ENCODE data around the gene TRMO.

GRCh38 chr9:97934321-97935115 is 12.2 kb upstream of the TRMO start:
- TF ChIP-seq MED1 (CRISPR knock-in tag; IDR thresholded peaks at IDR 0.05; ENCODE audit: borderline replicate concordance) (no peak), BMI1 (IDR thresholded peaks at IDR 0.05; ENCODE audit: low read length) (no peak), ZNF121 (CRISPR knock-in tag; conservative IDR thresholded peaks at IDR 0.05) (no peak), MXI1 (IDR thresholded peaks at IDR 0.05; ENCODE audit: low read depth, low read length) (no peak), RREB1 (CRISPR knock-in tag; IDR thresholded peaks at IDR 0.05) (no peak), ASH1L (IDR thresholded peaks at IDR 0.05; ENCODE audit: borderline replicate concordance, low read depth, partially characterized antibody) (no peak), EZH2 (IDR thresholded peaks at IDR 0.05; ENCODE audit: borderline replicate concordance, low read depth, low read length) (no peak), HNRNPH1 (optimal IDR thresholded peaks at IDR 0.05; ENCODE audit: low read depth, low read length) (no peak), MAZ (CRISPR knock-in tag; conservative IDR thresholded peaks at IDR 0.05 in 1 of 2, IDR thresholded peaks at IDR 0.05 in 1 of 2) (no peak; a peak in 1 of 4 replicates), CBX2 (IDR thresholded peaks at IDR 0.05; ENCODE audit: insufficient read depth, low read length, poor library complexity, severe bottlenecking) (no peak)
- TF ChIP-seq, protein P1, sequence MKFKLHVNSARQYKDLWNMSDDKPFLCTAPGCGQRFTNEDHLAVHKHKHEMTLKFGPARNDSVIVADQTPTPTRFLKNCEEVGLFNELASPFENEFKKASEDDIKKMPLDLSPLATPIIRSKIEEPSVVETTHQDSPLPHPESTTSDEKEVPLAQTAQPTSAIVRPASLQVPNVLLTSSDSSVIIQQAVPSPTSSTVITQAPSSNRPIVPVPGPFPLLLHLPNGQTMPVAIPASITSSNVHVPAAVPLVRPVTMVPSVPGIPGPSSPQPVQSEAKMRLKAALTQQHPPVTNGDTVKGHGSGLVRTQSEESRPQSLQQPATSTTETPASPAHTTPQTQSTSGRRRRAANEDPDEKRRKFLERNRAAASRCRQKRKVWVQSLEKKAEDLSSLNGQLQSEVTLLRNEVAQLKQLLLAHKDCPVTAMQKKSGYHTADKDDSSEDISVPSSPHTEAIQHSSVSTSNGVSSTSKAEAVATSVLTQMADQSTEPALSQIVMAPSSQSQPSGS (CRISPR knock-in tag; IDR thresholded peaks at IDR 0.05) = no peak
- TF ChIP-seq, protein P2, sequence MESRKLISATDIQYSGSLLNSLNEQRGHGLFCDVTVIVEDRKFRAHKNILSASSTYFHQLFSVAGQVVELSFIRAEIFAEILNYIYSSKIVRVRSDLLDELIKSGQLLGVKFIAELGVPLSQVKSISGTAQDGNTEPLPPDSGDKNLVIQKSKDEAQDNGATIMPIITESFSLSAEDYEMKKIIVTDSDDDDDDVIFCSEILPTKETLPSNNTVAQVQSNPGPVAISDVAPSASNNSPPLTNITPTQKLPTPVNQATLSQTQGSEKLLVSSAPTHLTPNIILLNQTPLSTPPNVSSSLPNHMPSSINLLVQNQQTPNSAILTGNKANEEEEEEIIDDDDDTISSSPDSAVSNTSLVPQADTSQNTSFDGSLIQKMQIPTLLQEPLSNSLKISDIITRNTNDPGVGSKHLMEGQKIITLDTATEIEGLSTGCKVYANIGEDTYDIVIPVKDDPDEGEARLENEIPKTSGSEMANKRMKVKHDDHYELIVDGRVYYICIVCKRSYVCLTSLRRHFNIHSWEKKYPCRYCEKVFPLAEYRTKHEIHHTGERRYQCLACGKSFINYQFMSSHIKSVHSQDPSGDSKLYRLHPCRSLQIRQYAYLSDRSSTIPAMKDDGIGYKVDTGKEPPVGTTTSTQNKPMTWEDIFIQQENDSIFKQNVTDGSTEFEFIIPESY (CRISPR knock-in tag; IDR thresholded peaks at IDR 0.05) = no peak
- TF ChIP-seq, protein P3, sequence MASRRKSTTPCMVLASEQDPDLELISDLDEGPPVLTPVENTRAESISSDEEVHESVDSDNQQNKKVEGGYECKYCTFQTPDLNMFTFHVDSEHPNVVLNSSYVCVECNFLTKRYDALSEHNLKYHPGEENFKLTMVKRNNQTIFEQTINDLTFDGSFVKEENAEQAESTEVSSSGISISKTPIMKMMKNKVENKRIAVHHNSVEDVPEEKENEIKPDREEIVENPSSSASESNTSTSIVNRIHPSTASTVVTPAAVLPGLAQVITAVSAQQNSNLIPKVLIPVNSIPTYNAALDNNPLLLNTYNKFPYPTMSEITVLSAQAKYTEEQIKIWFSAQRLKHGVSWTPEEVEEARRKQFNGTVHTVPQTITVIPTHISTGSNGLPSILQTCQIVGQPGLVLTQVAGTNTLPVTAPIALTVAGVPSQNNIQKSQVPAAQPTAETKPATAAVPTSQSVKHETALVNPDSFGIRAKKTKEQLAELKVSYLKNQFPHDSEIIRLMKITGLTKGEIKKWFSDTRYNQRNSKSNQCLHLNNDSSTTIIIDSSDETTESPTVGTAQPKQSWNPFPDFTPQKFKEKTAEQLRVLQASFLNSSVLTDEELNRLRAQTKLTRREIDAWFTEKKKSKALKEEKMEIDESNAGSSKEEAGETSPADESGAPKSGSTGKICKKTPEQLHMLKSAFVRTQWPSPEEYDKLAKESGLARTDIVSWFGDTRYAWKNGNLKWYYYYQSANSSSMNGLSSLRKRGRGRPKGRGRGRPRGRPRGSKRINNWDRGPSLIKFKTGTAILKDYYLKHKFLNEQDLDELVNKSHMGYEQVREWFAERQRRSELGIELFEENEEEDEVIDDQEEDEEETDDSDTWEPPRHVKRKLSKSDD (conservative IDR thresholded peaks at IDR 0.05; ENCODE audit: low read length) = no peak
